ENCODE measurements around the gene USP6. TPM values are rescaled to one million over a fixed set of nuclear protein-coding genes. Genes with fewer than 3 reads are reported as not detected.
"Not testable (repeated sequence)": the region's sequence is repeated elsewhere in the genome, so short reads cannot be mapped to it uniquely, and the experiment has no call there.

The USP6 gene
- total RNA-seq, 1 experiment from 2014 or later = 0.20 TPM

DNA sequence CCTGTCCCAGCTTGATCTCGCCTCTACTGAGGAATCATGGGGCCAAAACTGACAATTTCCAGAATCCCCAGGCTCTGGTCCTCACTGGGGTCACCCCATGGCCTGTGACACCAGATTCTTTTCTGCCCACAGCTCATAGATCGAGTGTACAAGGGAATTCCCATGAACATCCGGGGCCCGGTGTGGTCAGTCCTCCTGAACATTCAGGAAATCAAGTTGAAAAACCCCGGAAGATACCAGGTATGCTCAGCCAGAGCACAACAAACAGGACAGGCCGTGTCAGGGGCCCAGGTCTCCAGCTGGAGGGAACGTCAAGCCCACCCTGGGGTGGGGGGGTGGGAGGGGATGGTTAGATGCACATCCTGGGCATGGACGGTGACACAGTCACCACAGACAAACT is 17.5 kb downstream of the USP6 start:
- no peaks in the 10 kb centered on the region; the same call in 1 of the 2 replicates for H3K27me3 Mint-ChIP-seq (ENCODE audit: low read depth)
- no peaks in the 10 kb centered on the region for H3K9me3 Mint-ChIP-seq
- DNase-seq (ENCODE audit: low spot score) (no peak), ATAC-seq (no peak)
- no peak overlapping the region for H3K27ac Mint-ChIP-seq
- POLR2A ChIA-PET = no interaction called here
- no peak overlapping the region for H3K4me3 Mint-ChIP-seq
- H3K36me3 Mint-ChIP-seq = no peaks in the 10 kb centered on the region
- H3K4me1 Mint-ChIP-seq = no peaks in the 10 kb centered on the region
- CTCF ChIA-PET = no interaction called here
- TF ChIP-seq GTF2I (CRISPR knock-in tag; conservative IDR thresholded peaks at IDR 0.05) = no peak
- TF ChIP-seq NFATC4 (CRISPR knock-in tag; IDR thresholded peaks at IDR 0.05) = no peak
- TF ChIP-seq, protein P1, sequence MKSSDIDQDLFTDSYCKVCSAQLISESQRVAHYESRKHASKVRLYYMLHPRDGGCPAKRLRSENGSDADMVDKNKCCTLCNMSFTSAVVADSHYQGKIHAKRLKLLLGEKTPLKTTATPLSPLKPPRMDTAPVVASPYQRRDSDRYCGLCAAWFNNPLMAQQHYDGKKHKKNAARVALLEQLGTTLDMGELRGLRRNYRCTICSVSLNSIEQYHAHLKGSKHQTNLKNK (CRISPR knock-in tag; IDR thresholded peaks at IDR 0.05) = no peak
- no peak for TF ChIP-seq OVOL2 (CRISPR knock-in tag; IDR thresholded peaks at IDR 0.05; ENCODE audit: borderline replicate concordance)
- TF ChIP-seq, protein P2, sequence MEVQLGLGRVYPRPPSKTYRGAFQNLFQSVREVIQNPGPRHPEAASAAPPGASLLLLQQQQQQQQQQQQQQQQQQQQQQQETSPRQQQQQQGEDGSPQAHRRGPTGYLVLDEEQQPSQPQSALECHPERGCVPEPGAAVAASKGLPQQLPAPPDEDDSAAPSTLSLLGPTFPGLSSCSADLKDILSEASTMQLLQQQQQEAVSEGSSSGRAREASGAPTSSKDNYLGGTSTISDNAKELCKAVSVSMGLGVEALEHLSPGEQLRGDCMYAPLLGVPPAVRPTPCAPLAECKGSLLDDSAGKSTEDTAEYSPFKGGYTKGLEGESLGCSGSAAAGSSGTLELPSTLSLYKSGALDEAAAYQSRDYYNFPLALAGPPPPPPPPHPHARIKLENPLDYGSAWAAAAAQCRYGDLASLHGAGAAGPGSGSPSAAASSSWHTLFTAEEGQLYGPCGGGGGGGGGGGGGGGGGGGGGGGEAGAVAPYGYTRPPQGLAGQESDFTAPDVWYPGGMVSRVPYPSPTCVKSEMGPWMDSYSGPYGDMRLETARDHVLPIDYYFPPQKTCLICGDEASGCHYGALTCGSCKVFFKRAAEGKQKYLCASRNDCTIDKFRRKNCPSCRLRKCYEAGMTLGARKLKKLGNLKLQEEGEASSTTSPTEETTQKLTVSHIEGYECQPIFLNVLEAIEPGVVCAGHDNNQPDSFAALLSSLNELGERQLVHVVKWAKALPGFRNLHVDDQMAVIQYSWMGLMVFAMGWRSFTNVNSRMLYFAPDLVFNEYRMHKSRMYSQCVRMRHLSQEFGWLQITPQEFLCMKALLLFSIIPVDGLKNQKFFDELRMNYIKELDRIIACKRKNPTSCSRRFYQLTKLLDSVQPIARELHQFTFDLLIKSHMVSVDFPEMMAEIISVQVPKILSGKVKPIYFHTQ (CRISPR knock-in tag; IDR thresholded peaks at IDR 0.05) = no peak
- TF ChIP-seq, protein P3, sequence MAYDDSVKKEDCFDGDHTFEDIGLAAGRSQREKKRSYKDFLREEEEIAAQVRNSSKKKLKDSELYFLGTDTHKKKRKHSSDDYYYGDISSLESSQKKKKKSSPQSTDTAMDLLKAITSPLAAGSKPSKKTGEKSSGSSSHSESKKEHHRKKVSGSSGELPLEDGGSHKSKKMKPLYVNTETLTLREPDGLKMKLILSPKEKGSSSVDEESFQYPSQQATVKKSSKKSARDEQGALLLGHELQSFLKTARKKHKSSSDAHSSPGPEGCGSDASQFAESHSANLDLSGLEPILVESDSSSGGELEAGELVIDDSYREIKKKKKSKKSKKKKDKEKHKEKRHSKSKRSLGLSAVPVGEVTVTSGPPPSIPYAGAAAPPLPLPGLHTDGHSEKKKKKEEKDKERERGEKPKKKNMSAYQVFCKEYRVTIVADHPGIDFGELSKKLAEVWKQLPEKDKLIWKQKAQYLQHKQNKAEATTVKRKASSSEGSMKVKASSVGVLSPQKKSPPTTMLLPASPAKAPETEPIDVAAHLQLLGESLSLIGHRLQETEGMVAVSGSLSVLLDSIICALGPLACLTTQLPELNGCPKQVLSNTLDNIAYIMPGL (CRISPR knock-in tag; IDR thresholded peaks at IDR 0.05) = no peak
- TF ChIP-seq, protein P4, sequence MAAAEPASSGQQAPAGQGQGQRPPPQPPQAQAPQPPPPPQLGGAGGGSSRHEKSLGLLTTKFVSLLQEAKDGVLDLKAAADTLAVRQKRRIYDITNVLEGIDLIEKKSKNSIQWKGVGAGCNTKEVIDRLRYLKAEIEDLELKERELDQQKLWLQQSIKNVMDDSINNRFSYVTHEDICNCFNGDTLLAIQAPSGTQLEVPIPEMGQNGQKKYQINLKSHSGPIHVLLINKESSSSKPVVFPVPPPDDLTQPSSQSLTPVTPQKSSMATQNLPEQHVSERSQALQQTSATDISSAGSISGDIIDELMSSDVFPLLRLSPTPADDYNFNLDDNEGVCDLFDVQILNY (CRISPR knock-in tag; IDR thresholded peaks at IDR 0.05) = no peak
- TF ChIP-seq ZNF416 (CRISPR knock-in tag; IDR thresholded peaks at IDR 0.05) = no peak
- TF ChIP-seq NFE2L1 (CRISPR knock-in tag; IDR thresholded peaks at IDR 0.05) = no peak
- no peak for TF ChIP-seq GRHL2 (CRISPR knock-in tag; IDR thresholded peaks at IDR 0.05; ENCODE audit: insufficient replicate concordance, severe bottlenecking)
- TF ChIP-seq MXD4 (CRISPR knock-in tag; IDR thresholded peaks at IDR 0.05; ENCODE audit: borderline replicate concordance) = no peak
- TF ChIP-seq, protein P5, sequence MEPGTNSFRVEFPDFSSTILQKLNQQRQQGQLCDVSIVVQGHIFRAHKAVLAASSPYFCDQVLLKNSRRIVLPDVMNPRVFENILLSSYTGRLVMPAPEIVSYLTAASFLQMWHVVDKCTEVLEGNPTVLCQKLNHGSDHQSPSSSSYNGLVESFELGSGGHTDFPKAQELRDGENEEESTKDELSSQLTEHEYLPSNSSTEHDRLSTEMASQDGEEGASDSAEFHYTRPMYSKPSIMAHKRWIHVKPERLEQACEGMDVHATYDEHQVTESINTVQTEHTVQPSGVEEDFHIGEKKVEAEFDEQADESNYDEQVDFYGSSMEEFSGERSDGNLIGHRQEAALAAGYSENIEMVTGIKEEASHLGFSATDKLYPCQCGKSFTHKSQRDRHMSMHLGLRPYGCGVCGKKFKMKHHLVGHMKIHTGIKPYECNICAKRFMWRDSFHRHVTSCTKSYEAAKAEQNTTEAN (CRISPR knock-in tag; IDR thresholded peaks at IDR 0.05) = no peak
- no peak for TF ChIP-seq ZBTB21 (CRISPR knock-in tag; IDR thresholded peaks at IDR 0.05; ENCODE audit: borderline replicate concordance)
- no peak for TF ChIP-seq FOXP1 (CRISPR knock-in tag; IDR thresholded peaks at IDR 0.05; ENCODE audit: borderline replicate concordance)
- no peak for TF ChIP-seq KAT7 (CRISPR knock-in tag; IDR thresholded peaks at IDR 0.05; ENCODE audit: borderline replicate concordance)
- TF ChIP-seq JAZF1 (CRISPR knock-in tag; IDR thresholded peaks at IDR 0.05) = no peak
- TF ChIP-seq ZNF317 (CRISPR knock-in tag; IDR thresholded peaks at IDR 0.05; ENCODE audit: borderline replicate concordance, low read depth) = no peak

DNA sequence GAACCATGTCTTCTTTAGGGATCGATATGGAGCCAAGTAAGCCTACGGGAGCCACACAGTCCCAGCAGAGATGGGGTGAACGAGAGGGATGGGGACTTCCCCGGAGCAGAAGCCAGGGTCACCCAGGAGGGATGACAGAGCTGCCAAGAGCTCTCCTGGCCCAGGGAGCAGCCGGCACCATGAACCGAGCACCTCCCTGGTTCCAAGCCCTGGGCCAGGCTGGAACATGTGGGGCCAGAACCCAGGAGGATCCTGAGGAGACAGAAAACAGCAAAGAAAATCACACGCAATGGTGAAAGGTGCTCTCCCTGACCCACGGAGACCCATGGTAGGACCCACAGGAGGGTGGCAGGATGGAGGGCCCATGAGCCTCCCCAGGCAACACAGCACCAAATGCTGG is 18.1 kb downstream of the USP6 start:
- CTCF ChIA-PET; H3K4me1 Mint-ChIP-seq; H3K27me3 Mint-ChIP-seq (ENCODE audit: low read depth); POLR2A ChIA-PET; H3K4me3 Mint-ChIP-seq; H3K9me3 Mint-ChIP-seq; H3K36me3 Mint-ChIP-seq; DNase-seq (ENCODE audit: low spot score); H3K27ac Mint-ChIP-seq; ATAC-seq: not testable (repeated sequence)

DNA sequence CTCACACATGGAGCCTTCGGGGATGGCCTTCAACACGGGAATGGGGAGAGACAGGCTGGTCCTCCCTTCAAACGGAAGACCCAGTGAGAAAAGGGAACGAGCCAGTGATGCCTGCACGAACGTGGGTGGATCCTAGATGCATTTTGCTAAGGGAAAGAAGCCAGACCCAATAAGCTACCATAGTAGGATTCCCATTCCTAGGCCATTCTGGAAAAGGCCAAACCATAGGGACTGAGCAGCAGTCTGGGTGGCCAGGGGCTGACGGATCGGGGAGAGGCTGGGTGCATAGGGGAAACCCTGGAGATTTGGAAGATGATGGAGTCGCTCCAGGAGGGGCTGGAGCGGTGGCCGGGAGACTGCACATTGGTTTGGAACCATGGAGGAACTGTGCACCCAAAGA is 18.7 kb downstream of the USP6 start:
- ATAC-seq; POLR2A ChIA-PET; H3K9me3 Mint-ChIP-seq; H3K4me3 Mint-ChIP-seq; H3K4me1 Mint-ChIP-seq; H3K36me3 Mint-ChIP-seq; CTCF ChIA-PET; DNase-seq (ENCODE audit: low spot score); H3K27me3 Mint-ChIP-seq (ENCODE audit: low read depth); H3K27ac Mint-ChIP-seq: not testable (repeated sequence)

DNA sequence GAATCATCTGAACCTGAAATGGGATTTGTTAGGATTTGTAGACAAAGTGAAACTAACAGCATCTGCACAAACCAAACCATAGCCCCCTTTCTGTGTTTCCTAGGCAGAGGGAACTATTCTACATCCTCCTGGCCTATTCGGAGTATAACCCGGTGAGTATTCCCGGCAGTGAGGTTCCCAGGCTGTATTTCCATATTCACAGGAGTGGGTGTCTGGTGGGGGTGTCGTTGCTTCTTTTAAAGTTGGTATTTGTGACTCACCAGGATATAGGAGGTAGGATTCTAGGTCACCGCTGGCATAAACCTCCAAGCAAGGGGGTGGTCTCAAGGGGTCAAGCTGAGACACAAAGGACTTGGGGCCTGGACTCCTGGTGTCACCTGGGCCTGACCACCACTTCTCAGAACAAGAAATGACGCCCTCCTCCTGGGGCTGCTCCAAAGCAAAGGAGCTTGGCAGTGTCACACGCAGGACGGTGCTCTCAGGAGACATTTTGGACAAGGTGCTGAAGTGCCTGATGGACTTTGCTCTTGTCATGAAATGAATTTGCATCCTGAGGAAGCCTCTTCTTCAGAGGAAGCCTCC is 19.4 kb downstream of the USP6 start:
- H3K9me3 Mint-ChIP-seq; POLR2A ChIA-PET; H3K27ac Mint-ChIP-seq; DNase-seq (ENCODE audit: low spot score); H3K4me1 Mint-ChIP-seq; ATAC-seq; H3K36me3 Mint-ChIP-seq; H3K4me3 Mint-ChIP-seq; H3K27me3 Mint-ChIP-seq (ENCODE audit: low read depth): not testable (repeated sequence)
- CTCF ChIA-PET = interaction anchor here (0.8 kb wide), 1 partner anchor 103 kb away, joined by 3 read pairs; no protein-coding TSS in a partner anchor

Data from WTC11 (cell line).